Mammary microvascular endothelial cell (primary cell): Measurements from ENCODE around the gene SLC44A3. TPM values are rescaled to one million over a fixed set of nuclear protein-coding genes. Genes with fewer than 3 reads are reported as not detected.

Source experiments
- total RNA-seq: library from RNA; depleted of rRNA; stranded (reverse); fragments of >200 nt; gene quantifications from 2 replicates; pipeline ENCODE4 v1.2.3, GENCODE V29; 2015

Gene SLC44A3
- total RNA-seq = 0.15 and 0.27 TPM in 2 replicates

DNA sequence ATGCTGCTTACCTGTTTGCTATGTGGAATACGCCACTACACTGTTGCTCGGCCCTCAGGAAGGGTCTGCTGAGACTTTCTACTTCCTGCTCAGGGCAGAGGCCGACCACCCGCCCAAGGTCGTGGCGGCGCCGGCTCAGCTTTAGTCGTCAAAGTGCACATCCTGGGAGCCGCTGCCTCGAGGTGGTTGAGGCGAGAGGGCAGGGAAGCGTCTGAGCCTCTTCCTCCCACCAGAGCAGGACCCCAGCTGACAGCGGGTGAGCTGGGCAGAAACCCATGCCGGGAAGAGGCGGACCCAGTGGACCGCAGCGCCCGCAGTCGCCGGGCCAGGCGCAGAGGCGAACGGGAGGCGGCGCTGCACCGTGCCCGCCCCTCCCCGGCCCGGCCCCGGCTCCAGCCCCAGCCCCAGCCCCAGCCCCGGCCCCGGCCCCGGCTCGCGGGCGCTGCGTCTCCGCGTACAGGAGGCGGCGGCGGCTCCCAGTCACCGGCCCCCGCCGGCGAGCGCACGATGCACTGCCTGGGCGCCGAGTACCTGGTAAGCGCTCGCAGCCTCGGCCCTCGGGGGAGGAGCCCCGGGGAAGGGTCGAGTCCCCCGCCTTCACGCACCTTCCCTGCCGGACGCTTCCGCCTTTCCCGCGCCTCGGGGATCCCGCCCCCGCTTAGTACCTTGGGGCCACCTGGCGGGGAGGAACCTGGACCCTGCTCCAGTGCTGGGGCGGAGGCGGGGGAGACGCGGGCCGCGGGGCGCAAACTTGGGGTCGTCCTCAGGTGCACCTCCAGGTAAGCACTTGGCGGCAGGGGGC, at the start of gene SLC44A3:
Gene SLC44A3 (plus strand): TSS at position 413 of the 802 bp plus-strand sequence. CDS start 95 bp downstream, at position 508.

DNA sequence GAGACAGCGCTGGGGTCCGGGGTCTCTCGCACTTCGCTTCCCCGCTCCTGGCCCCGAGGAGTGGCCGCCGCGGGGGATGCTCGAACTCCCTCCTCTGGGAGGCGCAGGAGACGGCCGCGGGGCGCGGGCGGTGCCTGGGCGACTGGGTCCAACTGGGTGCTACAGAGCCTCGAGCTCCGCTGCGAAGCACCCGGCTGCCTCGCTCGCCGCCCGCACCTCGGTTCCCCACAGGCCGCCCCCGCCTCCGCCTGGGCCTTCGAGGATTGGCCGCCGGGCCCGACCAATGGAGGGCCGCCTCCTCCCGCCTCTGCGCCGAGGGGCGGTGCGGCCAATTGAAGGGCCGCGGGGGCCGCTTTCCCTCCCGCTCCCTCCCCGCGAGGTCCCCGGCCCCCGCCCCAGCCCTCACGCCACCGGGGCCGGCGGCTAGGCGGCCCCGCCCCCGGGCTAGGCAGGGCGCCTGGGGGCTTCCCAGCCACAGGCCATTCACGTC, 106.8 kb downstream of the SLC44A3 start, which contains the start of gene CNN3:
Gene CNN3 (minus strand): TSS at position 196 of the 490 bp plus-strand sequence. CDS start 216 bp downstream, outside the sequence.

Other genes starting within 250 kb of the SLC44A3 start
- gene CNN3, start 106.8 kb downstream of the SLC44A3 start, total RNA-seq = 330 and 340 TPM in 2 replicates